Activated naive CD4-positive, alpha-beta T cell treated with Interleukin-2 at 50 U/mL for 16 hours (primary cell): Measurements from ENCODE around the gene RRP15.
"Not testable (repeated sequence)": the region's sequence is repeated elsewhere in the genome, so short reads cannot be mapped to it uniquely, and the experiment has no call there.

ENCODE experiments used
- DNase-seq: peaks from one replicate; pipeline ENCODE4 v3.0.0-alpha.2; 2020

Gene RRP15

GRCh38 chr1:218297867-218298266 is 12.8 kb downstream of the RRP15 start:
- DNase-seq, result no peak

DNA sequence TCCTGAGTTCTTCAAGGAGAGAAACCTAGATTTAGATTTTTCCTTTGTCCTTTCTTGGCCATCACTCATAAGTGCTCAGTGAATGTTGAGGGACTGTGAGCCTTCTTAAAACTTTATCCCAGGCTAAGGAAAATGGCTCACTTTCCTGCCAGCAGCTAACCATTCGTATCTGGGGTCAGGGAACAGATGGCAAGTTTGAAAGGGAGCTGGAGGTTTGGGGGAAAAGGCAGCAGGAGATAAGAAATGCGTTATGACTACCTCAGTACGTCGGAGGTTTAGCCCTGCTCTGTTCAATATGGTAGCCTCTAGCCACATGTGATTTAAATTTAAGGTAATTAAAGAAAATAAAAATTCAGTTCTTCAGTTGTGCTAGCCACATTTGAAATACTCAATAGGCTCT is 13.3 kb downstream of the RRP15 start:
- DNase-seq, result no peak

- DNase-seq, result no peak
Measured at GRCh38 chr1:218299416-218299815, 14.3 kb downstream of the RRP15 start.

GRCh38 chr1:218301217-218301616 is 16.1 kb downstream of the RRP15 start:
- DNase-seq, result no peak

DNA sequence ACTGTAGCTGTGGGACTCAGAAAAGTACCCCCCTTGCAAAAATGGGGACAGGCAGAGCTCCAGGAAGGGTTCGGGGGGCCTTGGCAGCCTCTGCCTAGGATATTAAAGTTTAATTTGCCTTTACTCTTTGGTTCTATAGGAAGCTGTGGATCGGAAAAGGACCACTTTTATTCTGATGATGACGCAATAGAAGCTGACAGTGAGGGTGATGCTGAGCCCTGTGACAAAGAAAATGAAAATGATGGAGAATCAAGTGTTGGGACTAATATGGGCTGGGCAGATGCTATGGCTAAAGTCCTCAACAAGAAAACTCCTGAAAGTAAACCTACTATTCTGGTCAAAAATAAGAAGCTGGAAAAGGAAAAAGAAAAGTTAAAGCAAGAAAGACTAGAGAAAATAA is 17.1 kb downstream of the RRP15 start:
- no peak for DNase-seq

- DNase-seq, result no peak
Measured at GRCh38 chr1:218303176-218303879, 18.2 kb downstream of the RRP15 start.

DNA sequence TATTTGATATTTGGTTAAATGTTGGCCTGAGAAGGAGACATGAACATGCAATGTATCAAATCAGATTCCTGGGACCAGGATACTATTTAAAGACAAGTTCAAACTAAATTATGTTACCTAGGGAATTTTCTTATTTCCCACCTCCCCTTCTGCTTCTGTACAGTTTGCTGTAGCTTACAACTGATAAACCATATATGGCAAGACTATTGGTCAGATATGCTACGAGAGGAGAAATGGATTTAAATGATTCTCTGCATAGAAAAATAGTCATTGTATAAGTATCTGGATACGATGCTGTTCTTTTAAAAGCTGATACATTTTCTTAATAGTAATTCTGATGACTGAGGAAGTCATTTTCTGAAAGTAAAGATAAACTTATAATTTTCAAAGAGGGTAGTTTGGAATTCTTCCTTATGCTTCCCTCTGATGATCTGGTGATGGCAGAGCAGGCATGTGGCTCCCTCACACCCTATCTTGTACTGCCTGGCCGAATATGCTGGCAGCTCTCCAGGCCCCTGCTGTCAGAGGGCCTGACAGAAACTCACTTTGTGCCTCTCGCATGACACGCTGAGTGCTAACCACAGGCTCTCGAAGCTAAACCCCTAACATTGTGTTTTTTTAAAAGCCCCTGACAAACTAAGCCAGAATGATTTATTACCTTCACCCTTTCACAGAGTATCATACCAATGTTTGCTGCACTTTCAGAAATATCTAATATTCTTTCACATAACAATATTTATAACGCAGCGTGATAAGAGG is 19.4 kb downstream of the RRP15 start:
- DNase-seq, result no peak

DNA sequence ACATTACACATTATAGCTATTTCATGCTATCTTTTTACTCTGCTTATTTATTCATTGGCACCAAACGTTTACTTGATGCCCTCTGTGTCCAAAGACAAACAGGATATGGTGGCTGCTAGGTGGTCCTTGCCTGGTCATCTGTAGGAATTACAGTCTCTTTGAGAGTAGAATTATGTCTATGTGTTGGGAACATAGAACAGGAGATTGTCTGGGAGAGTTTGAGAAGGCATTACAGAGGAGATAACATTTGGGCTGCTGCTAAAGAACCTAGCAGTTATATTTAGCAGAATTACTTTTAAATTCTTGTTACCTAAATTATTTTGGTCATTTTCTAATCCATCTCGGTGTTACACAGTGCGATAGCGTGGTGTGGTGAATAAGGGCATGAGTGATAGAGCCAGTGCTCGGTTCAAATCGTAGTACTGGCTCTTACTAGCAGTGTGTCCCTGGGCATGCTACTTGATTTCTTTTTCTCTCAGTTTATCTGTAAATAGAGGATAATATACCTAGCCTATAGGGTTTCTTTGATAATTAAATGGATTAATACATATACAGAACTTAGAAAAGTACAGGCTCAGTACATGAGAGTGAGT is 20.5 kb downstream of the RRP15 start:
- no peak for DNase-seq

DNA sequence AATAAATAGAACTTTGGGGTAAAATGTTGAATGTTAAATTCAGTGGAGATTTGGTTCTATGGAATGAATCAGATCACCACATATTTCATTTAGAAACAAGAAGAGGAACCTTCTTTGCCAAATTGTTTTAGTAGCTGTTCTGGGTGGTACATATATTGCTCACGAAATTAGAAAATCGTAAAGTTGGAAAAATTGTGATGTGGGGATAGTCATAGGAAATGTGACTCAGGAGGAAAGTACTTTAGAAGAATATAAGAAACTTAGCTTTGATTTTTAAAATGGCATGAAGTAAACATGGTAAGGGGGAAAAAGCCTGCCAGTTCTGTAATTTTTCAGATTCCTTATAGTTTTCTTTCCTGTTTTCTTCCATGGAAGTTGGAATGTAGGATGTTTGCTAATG is 27.4 kb downstream of the RRP15 start:
- no peak for DNase-seq

DNA sequence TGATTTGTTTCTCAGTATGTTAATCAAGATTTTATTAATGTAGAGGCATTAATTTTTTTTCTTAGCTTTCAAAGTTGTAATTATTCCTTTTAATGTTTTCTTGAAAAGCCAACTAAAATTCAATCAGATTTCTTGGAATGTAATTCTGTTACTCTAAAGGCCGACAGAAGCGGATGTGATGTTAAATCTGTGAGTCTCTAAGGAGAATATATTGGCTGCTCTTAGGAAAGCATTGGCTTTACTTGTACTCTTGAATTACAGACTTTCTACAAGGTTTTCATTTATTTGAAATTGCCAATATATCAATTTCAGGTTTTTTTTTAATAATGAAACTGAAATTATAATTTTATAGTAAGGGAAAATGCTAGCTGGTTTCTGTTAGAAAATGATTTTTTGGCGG is 29.2 kb downstream of the RRP15 start:
- no peak for DNase-seq

- DNase-seq, result no peak
Measured at GRCh38 chr1:218315638-218316037, 30.5 kb downstream of the RRP15 start.

DNA sequence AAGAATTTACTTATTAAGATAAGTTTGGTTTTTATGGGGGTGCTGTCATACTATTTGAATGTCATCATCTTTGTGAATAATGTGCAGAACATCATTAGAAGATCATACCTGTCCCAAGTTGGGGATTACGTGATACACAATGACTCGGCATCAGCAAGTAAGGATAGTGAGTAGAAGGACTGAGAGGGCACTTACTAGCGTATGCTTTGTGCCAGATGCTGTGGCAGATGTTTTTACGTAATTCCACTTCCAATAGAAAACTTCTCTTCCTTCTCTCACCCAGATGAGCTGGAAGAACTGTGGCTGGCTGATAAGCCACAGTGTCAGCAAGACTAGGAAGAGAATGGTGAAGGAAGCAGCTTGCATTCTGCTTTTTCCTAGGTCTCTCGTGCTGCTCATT is 32.0 kb downstream of the RRP15 start:
- no peak for DNase-seq

- DNase-seq, result not testable (repeated sequence)
Measured at GRCh38 chr1:218320182-218320581, 35.1 kb downstream of the RRP15 start.

DNA sequence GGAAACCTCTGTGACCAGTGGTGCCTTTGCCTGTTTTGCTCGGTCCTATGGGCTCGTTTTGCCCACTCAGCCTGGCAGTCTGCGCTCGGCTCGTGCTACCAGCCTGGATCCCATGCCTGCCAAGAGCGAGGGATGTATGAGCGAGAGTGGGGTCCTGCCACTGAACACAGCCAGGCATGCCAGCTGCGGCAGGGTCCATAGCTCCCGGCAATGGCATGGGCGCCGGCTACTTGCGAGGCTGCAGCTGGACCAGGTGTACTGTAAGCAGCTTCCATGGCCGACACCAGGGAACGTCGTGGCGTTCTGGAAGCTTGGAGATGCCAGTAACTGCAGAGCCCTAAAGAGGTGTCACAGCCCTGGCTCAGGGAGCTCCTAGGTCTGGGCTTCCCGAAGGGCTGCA is 37.7 kb downstream of the RRP15 start:
- no peak for DNase-seq

- no peak for DNase-seq
Measured at GRCh38 chr1:218323568-218324225, 38.6 kb downstream of the RRP15 start.

DNA sequence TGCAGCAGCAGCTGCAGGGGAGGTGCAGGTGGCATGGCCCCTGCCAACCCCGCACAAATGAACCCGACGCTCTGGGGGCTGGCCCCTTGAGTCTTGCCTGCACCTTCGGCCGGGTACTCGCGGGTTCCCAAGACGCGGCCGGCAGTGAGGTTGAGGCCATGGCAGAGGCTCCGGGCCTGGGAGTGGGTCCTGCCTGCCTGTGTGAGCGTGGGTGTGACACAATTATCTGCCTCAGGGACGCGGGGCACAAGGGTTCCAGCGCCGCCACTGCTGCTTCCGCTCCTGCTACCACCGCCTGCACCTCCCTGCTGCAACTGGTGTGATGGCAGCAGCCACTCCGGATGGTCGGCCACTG is 39.1 kb downstream of the RRP15 start:
- no peak for DNase-seq

DNA sequence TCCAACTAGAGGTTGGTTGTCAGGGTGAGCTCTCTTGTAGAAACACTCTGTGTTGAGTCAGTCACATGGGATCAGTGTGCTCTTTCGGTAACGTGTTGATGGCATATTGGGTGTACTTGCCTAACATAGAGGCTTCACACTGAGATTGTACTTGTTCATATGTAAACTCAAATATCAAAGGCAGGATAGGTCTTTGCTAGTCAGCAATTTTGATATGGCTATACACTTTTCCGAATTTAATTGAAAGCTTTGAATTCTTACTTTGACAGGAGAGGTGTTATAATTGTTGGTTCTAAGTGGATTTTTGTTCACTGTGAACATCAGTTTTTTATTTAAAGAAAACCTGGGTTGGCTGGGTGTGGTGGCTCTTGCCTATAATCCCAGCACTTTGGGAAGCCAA is 43.7 kb downstream of the RRP15 start:
- DNase-seq, result no peak

GRCh38 chr1:218330043-218330623 is 45.0 kb downstream of the RRP15 start:
- DNase-seq, result no peak

GRCh38 chr1:218332416-218332815 is 47.3 kb downstream of the RRP15 start:
- DNase-seq, result no peak

- DNase-seq, result no peak
Measured at GRCh38 chr1:218336328-218336727, 51.2 kb downstream of the RRP15 start.

- DNase-seq, result no peak
Measured at GRCh38 chr1:218339267-218339831, 54.3 kb downstream of the RRP15 start.

- no peak for DNase-seq
Measured at GRCh38 chr1:218341325-218341724, 56.2 kb downstream of the RRP15 start.

- DNase-seq, result no peak
Measured at GRCh38 chr1:218342091-218342490, 57.0 kb downstream of the RRP15 start.
